Eye (tissue), 1 donor: ENCODE results near the gene CD99L2.
"Not testable (repeated sequence)": the region's sequence is repeated elsewhere in the genome, so short reads cannot be mapped to it uniquely, and the experiment has no call there.

Experiments used
- DNase-seq: peaks from one replicate; pipeline ENCODE4 v3.0.0-alpha.2; 2015

CD99L2 gene

GRCh38 chrX:150896632-150897031 lies 1.8 kb downstream of the CD99L2 start:
- no peak for DNase-seq

GRCh38 chrX:150893936-150894335 lies 4.5 kb downstream of the CD99L2 start:
- no peak for DNase-seq

- no peak for DNase-seq
Measured at GRCh38 chrX:150889131-150889530, 9.3 kb downstream of the CD99L2 start.

- DNase-seq: no peak
Measured at GRCh38 chrX:150887906-150888465, 10.5 kb downstream of the CD99L2 start.

GRCh38 chrX:150887268-150887667 lies 11.2 kb downstream of the CD99L2 start:
- not testable (repeated sequence) for DNase-seq

GRCh38 chrX:150886381-150886780 lies 12.1 kb downstream of the CD99L2 start:
- no peak for DNase-seq

GRCh38 chrX:150880808-150881165 lies 17.7 kb downstream of the CD99L2 start:
- DNase-seq: no peak

- no peak for DNase-seq
Measured at GRCh38 chrX:150879855-150880807, 18.3 kb downstream of the CD99L2 start.

GRCh38 chrX:150875621-150876020 lies 22.8 kb downstream of the CD99L2 start:
- not testable (repeated sequence) for DNase-seq

GRCh38 chrX:150874448-150874847 lies 24.0 kb downstream of the CD99L2 start:
- no peak for DNase-seq

- DNase-seq: no peak
Measured at GRCh38 chrX:150873616-150874015, 24.9 kb downstream of the CD99L2 start.

- DNase-seq: no peak
Measured at GRCh38 chrX:150872773-150873336, 25.6 kb downstream of the CD99L2 start.

- no peak for DNase-seq
Measured at GRCh38 chrX:150871341-150871811, 27.1 kb downstream of the CD99L2 start.

GRCh38 chrX:150870487-150871340 lies 27.8 kb downstream of the CD99L2 start:
- DNase-seq: no peak

- no peak for DNase-seq
Measured at GRCh38 chrX:150870029-150870428, 28.4 kb downstream of the CD99L2 start.

GRCh38 chrX:150869450-150869849 lies 29.0 kb downstream of the CD99L2 start:
- DNase-seq: no peak

- no peak for DNase-seq
Measured at GRCh38 chrX:150868625-150869024, 29.8 kb downstream of the CD99L2 start.

- no peak for DNase-seq
Measured at GRCh38 chrX:150864127-150864526, 34.3 kb downstream of the CD99L2 start.

- DNase-seq: no peak
Measured at GRCh38 chrX:150863191-150863590, 35.3 kb downstream of the CD99L2 start.

- no peak for DNase-seq
Measured at GRCh38 chrX:150857453-150857852, 41.0 kb downstream of the CD99L2 start.

GRCh38 chrX:150856785-150857184 lies 41.7 kb downstream of the CD99L2 start:
- no peak for DNase-seq

- DNase-seq: no peak
Measured at GRCh38 chrX:150856101-150856500, 42.4 kb downstream of the CD99L2 start.

- peak; percentile 23 for DNase-seq
Measured at GRCh38 chrX:150854856-150855255, 43.6 kb downstream of the CD99L2 start.
